GM12872 (cell line): ENCODE measurements around the gene MT1A.

Experiments
- TF ChIP-seq, protein P1 (sequence below): IDR thresholded peaks from 3 replicates; pipeline ENCODE4 v1.5.1; 2011; ENCODE audit warnings: low read depth, mild to moderate bottlenecking, low read length, moderate library complexity; ENCODE audit not compliant: insufficient read depth

The MT1A gene

DNA sequence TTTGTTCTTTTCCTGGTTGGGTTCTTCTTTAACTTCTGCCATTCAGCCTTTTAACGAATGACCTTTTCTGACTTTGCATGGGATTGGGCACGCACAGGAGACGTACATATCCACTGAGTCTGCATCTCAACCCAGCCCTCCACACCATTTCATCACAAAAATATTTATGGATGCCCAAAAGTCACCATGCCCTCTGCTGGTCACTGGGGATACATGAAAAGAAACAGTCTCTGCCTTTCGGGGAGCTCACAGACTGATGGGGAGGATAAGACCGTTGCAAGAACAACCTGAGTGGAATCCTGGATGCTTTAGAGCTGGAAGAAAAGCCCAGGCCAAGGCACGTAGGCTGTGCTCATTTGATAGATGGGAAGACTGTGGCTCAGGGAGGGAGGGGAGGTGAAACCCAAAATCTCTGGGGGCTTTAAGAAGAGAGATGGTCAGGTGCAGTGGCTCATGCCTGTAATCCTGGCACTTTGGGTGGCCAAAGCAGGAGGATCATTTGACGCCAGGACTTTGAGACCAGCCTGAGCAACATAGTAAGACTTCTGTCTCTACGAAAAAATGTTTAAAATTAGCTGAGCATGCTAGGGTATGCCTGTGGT, 38.0 kb upstream of the MT1A start:
- TF ChIP-seq, protein P1, sequence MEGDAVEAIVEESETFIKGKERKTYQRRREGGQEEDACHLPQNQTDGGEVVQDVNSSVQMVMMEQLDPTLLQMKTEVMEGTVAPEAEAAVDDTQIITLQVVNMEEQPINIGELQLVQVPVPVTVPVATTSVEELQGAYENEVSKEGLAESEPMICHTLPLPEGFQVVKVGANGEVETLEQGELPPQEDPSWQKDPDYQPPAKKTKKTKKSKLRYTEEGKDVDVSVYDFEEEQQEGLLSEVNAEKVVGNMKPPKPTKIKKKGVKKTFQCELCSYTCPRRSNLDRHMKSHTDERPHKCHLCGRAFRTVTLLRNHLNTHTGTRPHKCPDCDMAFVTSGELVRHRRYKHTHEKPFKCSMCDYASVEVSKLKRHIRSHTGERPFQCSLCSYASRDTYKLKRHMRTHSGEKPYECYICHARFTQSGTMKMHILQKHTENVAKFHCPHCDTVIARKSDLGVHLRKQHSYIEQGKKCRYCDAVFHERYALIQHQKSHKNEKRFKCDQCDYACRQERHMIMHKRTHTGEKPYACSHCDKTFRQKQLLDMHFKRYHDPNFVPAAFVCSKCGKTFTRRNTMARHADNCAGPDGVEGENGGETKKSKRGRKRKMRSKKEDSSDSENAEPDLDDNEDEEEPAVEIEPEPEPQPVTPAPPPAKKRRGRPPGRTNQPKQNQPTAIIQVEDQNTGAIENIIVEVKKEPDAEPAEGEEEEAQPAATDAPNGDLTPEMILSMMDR = peak; percentile 78

DNA sequence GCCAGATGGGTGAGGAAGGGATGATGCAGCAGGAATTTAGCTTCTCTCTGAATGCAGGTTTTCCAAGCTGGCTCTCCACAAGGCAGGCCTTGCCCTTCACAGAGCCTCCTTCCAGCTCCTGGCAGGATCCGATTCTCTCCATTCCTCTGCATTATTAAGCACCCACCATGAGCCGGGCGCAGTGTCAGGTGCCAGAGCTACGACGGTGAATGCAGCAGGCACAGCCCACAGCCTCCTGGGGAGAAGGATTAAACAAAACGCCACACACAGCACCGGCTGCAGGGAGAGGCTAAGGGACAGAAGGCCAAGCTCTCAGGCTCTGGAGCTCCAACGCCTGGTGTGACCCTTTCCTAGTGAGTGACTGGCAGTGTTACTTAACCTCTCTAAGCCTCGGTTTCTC, 37.1 kb upstream of the MT1A start:
- TF ChIP-seq, protein P1 = no peak

DNA sequence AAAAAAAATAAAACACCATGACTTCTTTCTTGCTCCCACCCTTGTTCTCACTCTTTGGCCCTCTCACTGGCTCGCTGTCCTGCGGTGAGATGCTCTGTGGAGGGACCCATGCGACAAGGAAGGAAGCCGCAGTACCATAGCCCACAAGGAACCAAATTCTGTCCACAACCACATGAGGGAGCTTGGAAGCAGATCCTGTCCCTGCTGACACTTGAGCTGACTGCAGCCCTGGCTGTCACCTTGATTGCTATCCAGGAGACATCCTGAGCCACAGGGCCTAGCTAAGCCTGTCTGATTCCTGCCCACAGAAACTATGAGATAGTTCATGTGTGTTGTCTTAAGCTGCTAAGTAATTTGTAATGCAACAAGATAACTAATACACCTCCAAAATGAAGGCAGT, 34.9 kb upstream of the MT1A start:
- TF ChIP-seq, protein P1 = peak; percentile 33; the same call in 1 of the 3 replicates

DNA sequence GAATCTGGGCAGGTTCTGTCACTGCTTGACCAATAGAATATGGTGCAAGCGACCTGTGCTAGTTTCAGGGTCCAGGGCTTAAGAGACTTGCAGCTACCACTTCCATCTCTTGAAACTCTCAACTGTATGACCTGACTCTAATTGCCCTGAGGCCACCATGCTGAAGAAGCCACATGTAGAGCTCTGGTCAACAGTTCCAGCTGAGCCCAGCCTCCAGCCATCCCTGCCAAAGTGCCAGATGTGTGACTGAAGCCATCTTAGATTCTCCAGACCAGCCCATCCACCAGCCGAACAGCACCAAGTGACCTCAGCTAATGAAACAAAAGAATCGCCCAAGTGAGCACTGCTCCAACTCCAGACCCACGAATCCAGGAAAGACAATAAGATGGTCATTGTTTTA, 33.5 kb upstream of the MT1A start:
- TF ChIP-seq, protein P1 = no peak

DNA sequence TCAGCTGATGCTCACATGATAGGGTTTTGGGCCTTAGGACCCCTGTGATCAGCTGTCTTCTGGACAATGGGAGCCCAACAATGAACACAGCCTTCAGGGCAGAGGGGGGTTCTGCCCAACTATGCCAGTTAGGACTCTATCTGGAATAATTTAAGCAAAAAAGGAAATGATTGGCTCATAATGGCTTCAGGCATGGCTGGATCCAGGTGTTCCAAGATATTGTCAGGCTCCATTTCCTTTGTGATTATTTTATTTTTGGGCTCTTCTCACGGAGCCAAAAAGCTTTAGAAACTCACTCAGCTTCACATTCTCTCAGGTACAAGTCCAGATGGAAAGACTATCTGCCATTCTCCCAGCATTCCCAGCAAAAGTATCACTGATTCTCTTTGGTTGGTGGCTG, 33.0 kb upstream of the MT1A start:
- TF ChIP-seq, protein P1 = no peak

DNA sequence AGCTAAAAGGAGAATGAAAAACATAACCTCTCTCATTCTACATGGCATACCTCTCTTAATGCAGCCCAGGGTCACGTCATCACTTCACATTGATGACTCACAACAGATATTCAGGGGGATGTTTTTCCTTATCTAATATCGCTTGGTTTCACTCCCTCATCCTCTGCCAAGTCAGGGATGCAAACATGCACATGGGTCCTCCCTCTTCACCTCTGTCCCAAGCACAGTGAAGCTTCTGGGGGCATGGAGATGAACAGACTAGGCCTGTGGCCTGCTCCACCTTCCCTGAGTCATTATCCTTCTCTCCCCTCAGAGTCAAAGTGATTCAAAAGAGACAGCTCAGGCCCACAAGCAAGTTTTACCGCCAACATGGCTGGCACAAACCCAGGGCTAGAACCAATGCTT, 32.4 kb upstream of the MT1A start:
- TF ChIP-seq, protein P1 = no peak

DNA sequence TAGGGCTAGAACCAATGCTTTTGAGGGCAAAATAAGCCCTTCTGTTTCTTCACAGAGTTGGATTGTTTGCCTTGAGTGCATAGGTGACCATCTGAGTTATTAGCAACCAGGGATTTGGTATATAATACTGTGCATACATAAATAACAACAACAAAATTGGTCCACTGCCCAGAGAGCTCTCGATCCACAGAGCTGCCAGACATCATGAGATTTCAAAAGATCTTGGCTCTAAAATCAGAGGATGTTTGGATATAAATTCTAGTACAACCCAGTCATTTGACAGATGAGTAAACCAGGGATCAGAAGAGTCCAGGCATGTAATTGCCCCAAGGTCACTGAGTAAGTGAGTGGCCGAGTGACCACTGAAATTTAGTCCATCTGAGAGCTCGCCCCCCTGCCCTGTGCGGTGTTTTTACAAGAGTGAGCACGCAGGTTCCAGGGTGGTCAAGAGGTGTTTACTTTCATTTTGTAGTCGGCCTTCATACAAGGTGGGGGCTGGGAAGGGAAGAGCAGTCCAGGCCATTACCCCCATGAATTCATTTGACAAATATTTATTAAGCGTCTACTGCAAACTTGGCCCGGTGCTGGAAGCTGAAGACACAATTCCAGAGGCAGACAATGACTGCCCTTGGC, 31.9 kb upstream of the MT1A start:
- TF ChIP-seq, protein P1 = no peak
